Measurements from ENCODE around the gene COL15A1.

Gene COL15A1

DNA sequence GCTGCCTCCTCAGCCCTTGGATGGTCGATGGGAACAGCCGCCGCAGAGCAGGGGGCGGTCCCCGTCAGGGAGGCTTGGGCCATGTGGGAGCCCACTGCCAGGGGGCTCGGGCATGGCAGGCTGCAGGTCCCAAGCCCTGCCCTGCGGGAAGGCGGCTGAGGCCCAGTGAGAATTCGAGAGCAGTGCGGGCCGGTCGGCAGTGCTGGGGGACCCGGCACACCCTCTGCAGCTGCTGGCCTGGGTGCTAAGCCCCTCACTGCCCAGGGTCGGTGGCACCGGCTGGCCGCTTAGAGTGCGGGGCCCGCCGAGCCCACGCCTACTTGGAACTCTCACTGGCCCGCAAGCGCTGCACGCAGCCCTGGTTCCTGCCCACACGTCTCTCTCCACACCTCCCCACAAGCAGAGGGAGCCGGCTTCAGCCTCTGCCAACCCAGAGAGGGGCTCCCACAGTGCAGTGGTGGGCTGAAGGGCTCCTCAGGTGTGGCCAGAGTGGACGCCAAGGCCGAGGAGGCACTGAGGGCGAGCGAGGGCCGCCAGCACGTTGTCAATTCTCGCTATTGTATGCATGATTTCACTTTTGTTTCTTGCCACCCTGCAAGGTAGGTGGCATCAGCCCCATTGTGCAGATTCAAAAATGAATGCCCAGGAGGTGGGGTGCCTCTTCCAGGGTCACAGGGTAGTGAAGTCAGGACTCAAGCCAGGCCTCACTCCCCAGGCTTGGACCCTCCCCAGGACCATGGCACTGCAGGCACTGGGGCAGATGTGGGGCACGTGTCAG is 48.6 kb downstream of the COL15A1 start:
- H3K36me3 ChIP-seq (ENCODE audit: control insufficient read depth in 1 of 2, insufficient read depth in 2 of 2, low read length in 2 of 2) = no peaks in the 10 kb centered on the region
- H4K12ac ChIP-seq (ENCODE audit: low read depth, low read length) = no peak overlapping the region
- no peak overlapping the region for H3K27ac ChIP-seq (ENCODE audit: low read depth, low read length)
- peaks cover 10% of the 10 kb centered on the region for H3K9me3 ChIP-seq (ENCODE audit: insufficient read depth, low read depth, low read length)
- no peak overlapping the region for H4K8ac ChIP-seq (ENCODE audit: low read depth, low read length)
- H2BK12ac ChIP-seq (ENCODE audit: low read length) = no peak overlapping the region
- H3K4me3 ChIP-seq (ENCODE audit: low read depth, low read length) = no peak overlapping the region
- H3K4ac ChIP-seq (ENCODE audit: low read depth, low read length) = no peak overlapping the region
- H3K79me1 ChIP-seq (ENCODE audit: low read length) = no peaks in the 10 kb centered on the region
- H3K14ac ChIP-seq (ENCODE audit: low read length) = no peak overlapping the region
- H3K27me3 ChIP-seq (ENCODE audit: insufficient read depth, low read length) = no peaks in the 10 kb centered on the region
- peaks cover 5 to 16% of the 10 kb centered on the region in 2 experiments for H3K4me1 ChIP-seq (ENCODE audit: control insufficient read depth in 1 of 2, insufficient read depth in 2 of 2, low read length in 2 of 2)
- no peak overlapping the region for H4K91ac ChIP-seq (ENCODE audit: low read depth, low read length)
- H2BK5ac ChIP-seq (ENCODE audit: low read depth, low read length, poor library complexity) = no peak overlapping the region
- H3K18ac ChIP-seq (ENCODE audit: low read length) = no peak overlapping the region
- H3K79me2 ChIP-seq (ENCODE audit: control insufficient read depth, insufficient read depth, low read length, poor library complexity) = no peaks in the 10 kb centered on the region
- no CpG with 5 or more reads among the region's 33 CpGs for WGBS (ENCODE audit: extremely low coverage, insufficient coverage, insufficient read length)
- H2BK120ac ChIP-seq (ENCODE audit: insufficient read depth, low read length, poor library complexity) = no peak overlapping the region
- no peak for DNase-seq
- no peak overlapping the region for H2AFZ ChIP-seq (ENCODE audit: insufficient read depth, low read length, poor library complexity)
- no peak overlapping the region for H3K23ac ChIP-seq (ENCODE audit: low read length)
- no peak overlapping the region for H2AK5ac ChIP-seq (ENCODE audit: low read length)
- no peak overlapping the region for H3K9ac ChIP-seq (ENCODE audit: low read length)
- no peak overlapping the region for H3K4me2 ChIP-seq (ENCODE audit: low read length)

GRCh38 chr9:98992885-98993569 is 49.3 kb downstream of the COL15A1 start:
- no peak overlapping the region for H3K27ac ChIP-seq (ENCODE audit: low read depth, low read length)
- H2BK120ac ChIP-seq (ENCODE audit: insufficient read depth, low read length, poor library complexity) = no peak overlapping the region
- no peaks in the 10 kb centered on the region for H3K79me2 ChIP-seq (ENCODE audit: control insufficient read depth, insufficient read depth, low read length, poor library complexity)
- no peak overlapping the region for H3K4me3 ChIP-seq (ENCODE audit: low read depth, low read length)
- H4K91ac ChIP-seq (ENCODE audit: low read depth, low read length) = no peak overlapping the region
- H3K27me3 ChIP-seq (ENCODE audit: insufficient read depth, low read length) = no peaks in the 10 kb centered on the region
- H3K23ac ChIP-seq (ENCODE audit: low read length) = no peak overlapping the region
- H2BK12ac ChIP-seq (ENCODE audit: low read length) = no peak overlapping the region
- H2AK5ac ChIP-seq (ENCODE audit: low read length) = no peak overlapping the region
- no peak overlapping the region for H3K9ac ChIP-seq (ENCODE audit: low read length)
- peaks cover 10% of the 10 kb centered on the region for H3K9me3 ChIP-seq (ENCODE audit: insufficient read depth, low read depth, low read length)
- H4K8ac ChIP-seq (ENCODE audit: low read depth, low read length) = no peak overlapping the region
- H3K4me2 ChIP-seq (ENCODE audit: low read length) = no peak overlapping the region
- peak overlapping the region; percentile 15 for H2AFZ ChIP-seq (ENCODE audit: insufficient read depth, low read length, poor library complexity)
- DNase-seq = peak; percentile 87 to 94
- H3K18ac ChIP-seq (ENCODE audit: low read length) = no peak overlapping the region
- no peak overlapping the region for H4K12ac ChIP-seq (ENCODE audit: low read depth, low read length)
- peaks cover 5 to 16% of the 10 kb centered on the region in 2 experiments for H3K4me1 ChIP-seq (ENCODE audit: control insufficient read depth in 1 of 2, insufficient read depth in 2 of 2, low read length in 2 of 2)
- no peak overlapping the region for H3K4ac ChIP-seq (ENCODE audit: low read depth, low read length)
- H3K79me1 ChIP-seq (ENCODE audit: low read length) = no peaks in the 10 kb centered on the region
- H3K14ac ChIP-seq (ENCODE audit: low read length) = no peak overlapping the region
- WGBS (ENCODE audit: extremely low coverage, insufficient coverage, insufficient read length) = no CpG with 5 or more reads among the region's 6 CpGs
- H2BK5ac ChIP-seq (ENCODE audit: low read depth, low read length, poor library complexity) = no peak overlapping the region
- H3K36me3 ChIP-seq (ENCODE audit: control insufficient read depth in 1 of 2, insufficient read depth in 2 of 2, low read length in 2 of 2) = no peaks in the 10 kb centered on the region

DNA sequence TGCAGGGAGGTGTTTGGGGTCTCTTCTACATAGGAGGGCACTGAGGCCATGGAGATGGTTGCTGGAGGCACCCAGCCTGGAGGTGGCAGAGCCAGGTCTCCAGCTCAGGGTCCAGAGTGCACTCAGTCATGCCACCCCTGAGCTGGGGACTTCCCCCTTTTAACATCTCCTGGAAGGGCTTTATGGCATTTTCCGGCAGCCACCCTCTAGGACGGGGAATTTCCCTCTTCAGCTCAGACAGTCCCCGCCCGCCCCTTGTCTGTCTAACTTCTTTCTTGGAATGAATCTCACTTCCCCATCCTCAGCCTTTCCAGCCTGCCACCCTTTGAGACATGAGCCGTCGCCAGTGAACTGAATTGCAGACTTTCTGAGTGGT is 49.9 kb downstream of the COL15A1 start:
- no peaks in the 10 kb centered on the region for H3K79me1 ChIP-seq (ENCODE audit: low read length)
- DNase-seq = peak; percentile 68 to 73
- no peak overlapping the region for H4K91ac ChIP-seq (ENCODE audit: low read depth, low read length)
- H4K8ac ChIP-seq (ENCODE audit: low read depth, low read length) = no peak overlapping the region
- no peaks in the 10 kb centered on the region for H3K27me3 ChIP-seq (ENCODE audit: insufficient read depth, low read length)
- peaks cover 10% of the 10 kb centered on the region for H3K9me3 ChIP-seq (ENCODE audit: insufficient read depth, low read depth, low read length)
- no peak overlapping the region for H3K4ac ChIP-seq (ENCODE audit: low read depth, low read length)
- no peak overlapping the region for H3K23ac ChIP-seq (ENCODE audit: low read length)
- no peak overlapping the region for H2AK5ac ChIP-seq (ENCODE audit: low read length)
- H2BK5ac ChIP-seq (ENCODE audit: low read depth, low read length, poor library complexity) = no peak overlapping the region
- no peak overlapping the region for H2BK12ac ChIP-seq (ENCODE audit: low read length)
- no peak overlapping the region for H3K14ac ChIP-seq (ENCODE audit: low read length)
- no CpG with 5 or more reads among the region's 6 CpGs for whole genome bisulfite sequencing (ENCODE audit: extremely low coverage, insufficient coverage, insufficient read length)
- H3K79me2 ChIP-seq (ENCODE audit: control insufficient read depth, insufficient read depth, low read length, poor library complexity) = no peaks in the 10 kb centered on the region
- no peak overlapping the region for H3K18ac ChIP-seq (ENCODE audit: low read length)
- peaks cover 5 to 14% of the 10 kb centered on the region in 2 experiments for H3K4me1 ChIP-seq (ENCODE audit: control insufficient read depth in 1 of 2, insufficient read depth in 2 of 2, low read length in 2 of 2)
- no peak overlapping the region for H3K27ac ChIP-seq (ENCODE audit: low read depth, low read length)
- H3K36me3 ChIP-seq (ENCODE audit: control insufficient read depth in 1 of 2, insufficient read depth in 2 of 2, low read length in 2 of 2) = no peaks in the 10 kb centered on the region
- H2BK120ac ChIP-seq (ENCODE audit: insufficient read depth, low read length, poor library complexity) = no peak overlapping the region
- H3K9ac ChIP-seq (ENCODE audit: low read length) = no peak overlapping the region
- no peak overlapping the region for H4K12ac ChIP-seq (ENCODE audit: low read depth, low read length)
- H3K4me2 ChIP-seq (ENCODE audit: low read length) = no peak overlapping the region
- peak overlapping the region; percentile 15 for H2AFZ ChIP-seq (ENCODE audit: insufficient read depth, low read length, poor library complexity)
- H3K4me3 ChIP-seq (ENCODE audit: low read depth, low read length) = no peak overlapping the region

GRCh38 chr9:98994172-98995058 is 50.7 kb downstream of the COL15A1 start:
- H4K8ac ChIP-seq (ENCODE audit: low read depth, low read length) = no peak overlapping the region
- H2AK5ac ChIP-seq (ENCODE audit: low read length) = no peak overlapping the region
- no peak overlapping the region for H2BK12ac ChIP-seq (ENCODE audit: low read length)
- no peaks in the 10 kb centered on the region for H3K36me3 ChIP-seq (ENCODE audit: control insufficient read depth in 1 of 2, insufficient read depth in 2 of 2, low read length in 2 of 2)
- no peak overlapping the region for H3K9ac ChIP-seq (ENCODE audit: low read length)
- WGBS (ENCODE audit: extremely low coverage, insufficient coverage, insufficient read length) = no CpG with 5 or more reads among the region's 12 CpGs
- no peak overlapping the region for H3K4me3 ChIP-seq (ENCODE audit: low read depth, low read length)
- H3K27ac ChIP-seq (ENCODE audit: low read depth, low read length) = no peak overlapping the region
- H3K23ac ChIP-seq (ENCODE audit: low read length) = no peak overlapping the region
- no peak overlapping the region for H2BK120ac ChIP-seq (ENCODE audit: insufficient read depth, low read length, poor library complexity)
- no peak overlapping the region for H4K12ac ChIP-seq (ENCODE audit: low read depth, low read length)
- peaks cover 10% of the 10 kb centered on the region for H3K9me3 ChIP-seq (ENCODE audit: insufficient read depth, low read depth, low read length)
- H3K79me1 ChIP-seq (ENCODE audit: low read length) = no peaks in the 10 kb centered on the region
- H2AFZ ChIP-seq (ENCODE audit: insufficient read depth, low read length, poor library complexity) = no peak overlapping the region
- no peaks in the 10 kb centered on the region for H3K27me3 ChIP-seq (ENCODE audit: insufficient read depth, low read length)
- no peak overlapping the region for H3K18ac ChIP-seq (ENCODE audit: low read length)
- no peak overlapping the region for H3K4me2 ChIP-seq (ENCODE audit: low read length)
- no peak overlapping the region for H3K14ac ChIP-seq (ENCODE audit: low read length)
- peak; percentile 79 to 84 for DNase-seq
- no peak overlapping the region for H2BK5ac ChIP-seq (ENCODE audit: low read depth, low read length, poor library complexity)
- H4K91ac ChIP-seq (ENCODE audit: low read depth, low read length) = no peak overlapping the region
- peaks cover 5 to 10% of the 10 kb centered on the region in 2 experiments for H3K4me1 ChIP-seq (ENCODE audit: control insufficient read depth in 1 of 2, insufficient read depth in 2 of 2, low read length in 2 of 2)
- H3K79me2 ChIP-seq (ENCODE audit: control insufficient read depth, insufficient read depth, low read length, poor library complexity) = no peaks in the 10 kb centered on the region
- no peak overlapping the region for H3K4ac ChIP-seq (ENCODE audit: low read depth, low read length)

All from trophoblast cell (in vitro differentiated cells and primary cell).